K562 (cell line): ENCODE measurements around the gene HTRA3.

Experiments
- ETS2 ChIP-seq: IDR thresholded peaks from 2 replicates; pipeline ENCODE4 v1.6.1; 2016; ENCODE audit warnings: borderline replicate concordance, missing genetic modification characterization, mild to moderate bottlenecking, moderate library complexity, missing compliant biosample characterization; ENCODE audit not compliant: poor library complexity, severe bottlenecking
- JUN ChIP-seq, 2 experiments: sonication (generic) in 1 of 2; formaldehyde crosslinking in 1 of 2; IDR thresholded peaks; 2 replicates each; pipeline versions ENCODE4 v1.6.1 to v1.8.0; 2012 to 2022; ENCODE audit warnings: borderline replicate concordance in 2 of 2, mild to moderate bottlenecking in 2 of 2, improper control_type of control experiment in 1 of 2, low read depth in 1 of 2, low read length in 1 of 2, missing genetic modification reagents in 1 of 2

- TF ChIP-seq ETS2 (tag) = no peak
- TF ChIP-seq JUN (IDR thresholded peaks at IDR 0.05; ENCODE audit: borderline replicate concordance, low read depth, low read length) = no peak
- TF ChIP-seq JUN (CRISPR knock-in tag; IDR thresholded peaks at IDR 0.05; ENCODE audit: borderline replicate concordance) = no peak
Observed at GRCh38 chr4:8230891-8231290, 38.7 kb upstream of the HTRA3 start.
